HG03175 (cell line): ENCODE results near the gene COA1.
A peak's percentile ranks its signal among the peaks of the same experiment; 100 is the strongest.

Experiments
- ATAC-seq: cut with Tn5 transposase; IDR thresholded peaks from one replicate; pipeline ENCODE4 v1.9.1; 2021; ENCODE audit warnings: mild to moderate bottlenecking, moderate library complexity; ENCODE audit not compliant: unreplicated experiment

The COA1 gene

GRCh38 chr7:43658718-43659548 lies 70.4 kb downstream of the COA1 start:
- ATAC-seq = peak; percentile 77

- ATAC-seq = no peak
Measured at GRCh38 chr7:43656997-43657396, 72.3 kb downstream of the COA1 start.

- no peak for ATAC-seq
Measured at GRCh38 chr7:43655584-43655983, 73.7 kb downstream of the COA1 start.

GRCh38 chr7:43653891-43654504 lies 75.3 kb downstream of the COA1 start:
- ATAC-seq = no peak

GRCh38 chr7:43653466-43653865 lies 75.9 kb downstream of the COA1 start:
- ATAC-seq = no peak

- no peak for ATAC-seq
Measured at GRCh38 chr7:43652364-43652763, 77.0 kb downstream of the COA1 start.

GRCh38 chr7:43650457-43651052 lies 78.8 kb downstream of the COA1 start:
- ATAC-seq = no peak

GRCh38 chr7:43649755-43650274 lies 79.5 kb downstream of the COA1 start:
- peak; percentile 80 for ATAC-seq

GRCh38 chr7:43648473-43649406 lies 80.6 kb downstream of the COA1 start:
- ATAC-seq = peak; percentile 49

GRCh38 chr7:43647673-43648472 lies 81.5 kb downstream of the COA1 start:
- no peak for ATAC-seq

- no peak for ATAC-seq
Measured at GRCh38 chr7:43647339-43647672, 82.0 kb downstream of the COA1 start.

GRCh38 chr7:43646603-43647338 lies 82.6 kb downstream of the COA1 start:
- ATAC-seq = no peak

GRCh38 chr7:43645699-43646226 lies 83.6 kb downstream of the COA1 start:
- no peak for ATAC-seq

GRCh38 chr7:43643846-43644245 lies 85.5 kb downstream of the COA1 start:
- no peak for ATAC-seq

GRCh38 chr7:43642897-43643630 lies 86.3 kb downstream of the COA1 start:
- ATAC-seq = no peak

GRCh38 chr7:43640679-43641078 lies 88.6 kb downstream of the COA1 start:
- no peak for ATAC-seq

GRCh38 chr7:43639858-43640491 lies 89.3 kb downstream of the COA1 start:
- no peak for ATAC-seq
